ENCODE measurements around the gene PIK3AP1. TPM values are rescaled to one million over a fixed set of nuclear protein-coding genes. Genes with fewer than 3 reads are reported as not detected.

The PIK3AP1 gene
- total and polyA plus RNA-seq, 10 of the 15 experiments (the other 5 are each of a cell fraction or from before 2014, with no cell fraction given) = 26.2 to 306 (median 119) TPM

GRCh38 chr10:96720422-96721206 is at the start of gene PIK3AP1 (continued):
- TF ChIP-seq ATF3 (IDR thresholded peaks at IDR 0.05; ENCODE audit: borderline replicate concordance, extremely low read depth, low read depth, low read length) (no peak), PBX3 (IDR thresholded peaks at IDR 0.05; ENCODE audit: insufficient replicate concordance, low read depth, low read length) (no peak), BRCA1 (IDR thresholded peaks at IDR 0.05; ENCODE audit: low read depth, low read length) (no peak), ZBED1 (IDR thresholded peaks at IDR 0.05; ENCODE audit: borderline replicate concordance) (no peak), NBN (IDR thresholded peaks at IDR 0.05) (peak; percentile 79), EGR1 (IDR thresholded peaks at IDR 0.05; ENCODE audit: borderline replicate concordance in 1 of 2, low read depth in 2 of 2, low read length in 2 of 2) (peak in 1 of 2 experiments; percentile 76; a peak in 2 of 3 replicates), RB1 (IDR thresholded peaks at IDR 0.05; ENCODE audit: borderline replicate concordance) (no peak), MEF2A (IDR thresholded peaks at IDR 0.05; ENCODE audit: insufficient read depth, low read depth, low read length) (no peak), WRNIP1 (IDR thresholded peaks at IDR 0.05; ENCODE audit: borderline replicate concordance, low read depth, low read length) (no peak), HDGF (IDR thresholded peaks at IDR 0.05) (no peak), DPF2 (IDR thresholded peaks at IDR 0.05) (peak; percentile 88), SMAD5 (IDR thresholded peaks at IDR 0.05; ENCODE audit: low read depth) (no peak), CEBPZ (IDR thresholded peaks at IDR 0.05; ENCODE audit: low read depth, low read length) (no peak), IRF3 (IDR thresholded peaks at IDR 0.05) (no peak), SMAD1 (IDR thresholded peaks at IDR 0.05; ENCODE audit: low read depth, partially characterized antibody) (no peak), POU2F2 (IDR thresholded peaks at IDR 0.05; ENCODE audit: borderline replicate concordance, low read depth, low read length) (no peak), PAX8 (IDR thresholded peaks at IDR 0.05) (no peak), E2F4 (IDR thresholded peaks at IDR 0.05; ENCODE audit: low read depth, low read length) (no peak), SMC3 (IDR thresholded peaks at IDR 0.05; ENCODE audit: borderline replicate concordance, low read length) (no peak), ASH2L (IDR thresholded peaks at IDR 0.05; ENCODE audit: borderline replicate concordance, low read depth) (no peak), RAD51 (IDR thresholded peaks at IDR 0.05) (peak; percentile 84), FOXK2 (IDR thresholded peaks at IDR 0.05) (no peak), ETV6 (conservative IDR thresholded peaks at IDR 0.05 in 1 of 2, IDR thresholded peaks at IDR 0.05 in 1 of 2; ENCODE audit: borderline replicate concordance in 1 of 2, low read depth in 1 of 2) (no peak)

All from GM12878 (cell line).